Mesenchymal stem cell (in vitro differentiated cells and primary cell): ENCODE data around the gene OPCML.

ENCODE experiments used
- DNase-seq: peaks from one replicate; pipeline ENCODE4 v3.0.0-alpha.2; 2013
- H2AFZ ChIP-seq: one replicate; pipeline ENCODE4 v1.6.1; 2013; ENCODE audit warnings: low read depth, mild to moderate bottlenecking, control low read depth, inconsistent platforms, low read length, moderate library complexity
- H2AK5ac ChIP-seq: 2 replicates; pipeline ENCODE4 v1.6.1; 2013; ENCODE audit warnings: low read length, moderate library complexity, mild to moderate bottlenecking, inconsistent platforms; ENCODE audit not compliant: severe bottlenecking
- H2BK120ac ChIP-seq: one replicate; pipeline ENCODE4 v1.6.1; 2013; ENCODE audit warnings: low read depth, mild to moderate bottlenecking, inconsistent platforms, low read length, moderate library complexity
- H2BK12ac ChIP-seq, 2 experiments: one replicate each; pipeline ENCODE4 v1.6.1; 2013; ENCODE audit warnings: inconsistent platforms in 2 of 2, low read length in 2 of 2, mild to moderate bottlenecking in 2 of 2, moderate library complexity in 2 of 2, control low read depth in 1 of 2
- H2BK15ac ChIP-seq: one replicate; pipeline ENCODE4 v1.6.1; 2013; ENCODE audit warnings: mild to moderate bottlenecking, low read depth, inconsistent platforms; ENCODE audit not compliant: poor library complexity, severe bottlenecking
- H2BK5ac ChIP-seq: 2 replicates; pipeline ENCODE4 v1.6.1; 2013; ENCODE audit warnings: low read depth, mild to moderate bottlenecking, low read length, control low read depth, inconsistent platforms; ENCODE audit not compliant: poor library complexity, severe bottlenecking
- H3K14ac ChIP-seq, 2 experiments: one replicate each; pipeline ENCODE4 v1.6.1; 2013; ENCODE audit warnings: inconsistent platforms in 2 of 2, low read length in 2 of 2, control low read depth in 1 of 2, mild to moderate bottlenecking in 1 of 2, moderate library complexity in 1 of 2
- H3K18ac ChIP-seq, 2 experiments: one replicate each; pipeline ENCODE4 v1.6.1; 2013; ENCODE audit warnings: inconsistent platforms in 2 of 2, low read length in 2 of 2, control low read depth in 1 of 2, low read depth in 1 of 2, mild to moderate bottlenecking in 1 of 2
- H3K23ac ChIP-seq, 2 experiments: one replicate each; pipeline ENCODE4 v1.6.1; 2013; ENCODE audit warnings: inconsistent platforms in 2 of 2, low read length in 2 of 2, mild to moderate bottlenecking in 2 of 2, moderate library complexity in 2 of 2, control low read depth in 1 of 2
- H3K27ac ChIP-seq: 2 replicates; pipeline ENCODE4 v1.5.1; 2013; ENCODE audit warnings: mild to moderate bottlenecking, moderate library complexity, low read length, control low read depth, inconsistent platforms; ENCODE audit not compliant: poor library complexity, severe bottlenecking
- H3K27me3 ChIP-seq, 2 experiments: 2 replicates each; pipeline versions ENCODE4 v1.6.1 to v1.7.0; 2013; ENCODE audit warnings: low read length in 2 of 2, mild to moderate bottlenecking in 2 of 2, moderate library complexity in 2 of 2, control low read depth in 1 of 2, inconsistent platforms in 1 of 2; ENCODE audit not compliant: control insufficient read depth in 1 of 2, insufficient read depth in 1 of 2
- H3K36me3 ChIP-seq, 2 experiments: 2 replicates each; pipeline versions ENCODE4 v1.6.1 to v1.7.0; 2013; ENCODE audit warnings: low read length in 2 of 2, control low read depth in 1 of 2, inconsistent platforms in 1 of 2, low read depth in 1 of 2, mild to moderate bottlenecking in 1 of 2; ENCODE audit not compliant: insufficient read depth in 2 of 2, control insufficient read depth in 1 of 2
- H3K4ac ChIP-seq, 2 experiments: one replicate each; pipeline ENCODE4 v1.6.1; 2013; ENCODE audit warnings: inconsistent platforms in 2 of 2, low read length in 2 of 2, mild to moderate bottlenecking in 2 of 2, moderate library complexity in 2 of 2, control low read depth in 1 of 2, low read depth in 1 of 2
- H3K4me1 ChIP-seq: 2 replicates; pipeline ENCODE4 v1.6.1; 2013; ENCODE audit warnings: low read depth, low read length, control low read depth; ENCODE audit not compliant: control insufficient read depth, insufficient read depth
- H3K4me2 ChIP-seq: 2 replicates; pipeline ENCODE4 v1.6.1; 2013; ENCODE audit warnings: low read length, mild to moderate bottlenecking, inconsistent platforms; ENCODE audit not compliant: poor library complexity, severe bottlenecking
- H3K4me3 ChIP-seq, 2 experiments: 2 replicates each; pipeline versions ENCODE4 v1.5.1 to v1.7.0; 2013; ENCODE audit warnings: low read length in 2 of 2, mild to moderate bottlenecking in 2 of 2, control low read depth in 1 of 2, low read depth in 1 of 2; ENCODE audit not compliant: insufficient read depth in 1 of 2
- H3K79me1 ChIP-seq: replicated peaks from 2 replicates; pipeline ENCODE4 v1.6.1; 2013; ENCODE audit warnings: mild to moderate bottlenecking, control low read depth, low read length, inconsistent platforms; ENCODE audit not compliant: poor library complexity, severe bottlenecking
- H3K9ac ChIP-seq: 2 replicates; pipeline ENCODE4 v1.7.0; 2013; ENCODE audit warnings: mild to moderate bottlenecking, low read length, moderate library complexity
- H3K9me3 ChIP-seq: 2 replicates; pipeline ENCODE4 v1.7.0; 2013; ENCODE audit warnings: mild to moderate bottlenecking, low read length; ENCODE audit not compliant: control insufficient read depth
- H4K8ac ChIP-seq: one replicate; pipeline ENCODE4 v1.6.1; 2013; ENCODE audit warnings: inconsistent platforms, mild to moderate bottlenecking, low read length, moderate library complexity
- H4K91ac ChIP-seq: one replicate; pipeline ENCODE4 v1.6.1; 2013; ENCODE audit warnings: mild to moderate bottlenecking, low read length, inconsistent platforms
- WGBS: methylation state at CpG from one replicate; pipeline ENCODE4 v1.1.7; 2013; ENCODE audit warnings: mixed read lengths; 5-methylcytosine and 5-hydroxymethylcytosine counted together

OPCML gene

DNA sequence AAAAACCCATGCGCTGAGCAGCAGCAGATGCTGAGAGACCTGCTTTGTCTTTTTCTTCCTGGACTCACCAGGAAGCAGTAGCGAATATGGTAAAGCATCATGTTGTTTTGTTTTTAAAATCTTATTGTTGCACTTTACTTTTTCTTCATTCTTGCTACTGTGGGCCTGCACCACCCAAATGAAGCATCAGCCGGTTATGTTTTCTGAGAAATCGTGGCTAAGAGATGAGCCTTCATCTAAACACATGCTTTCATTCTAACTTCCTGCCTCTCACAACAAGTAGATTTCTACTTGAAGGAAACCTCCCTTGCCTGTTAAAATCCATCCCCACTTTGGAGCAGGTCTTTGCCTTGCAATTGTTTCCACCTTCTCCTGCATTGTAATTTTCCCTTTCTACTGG, 1136.0 kb downstream of the OPCML start:
- no peak overlapping the region for H3K4ac ChIP-seq
- no peak overlapping the region for H4K91ac ChIP-seq
- H3K27me3 ChIP-seq: peaks cover 16 to 35% of the 10 kb centered on the region in 2 experiments
- H3K14ac ChIP-seq: no peak overlapping the region
- H2BK5ac ChIP-seq: no peak overlapping the region
- H3K27ac ChIP-seq: no peak overlapping the region
- no peak overlapping the region for H3K9ac ChIP-seq
- no peak overlapping the region for H2BK12ac ChIP-seq
- H2BK120ac ChIP-seq: no peak overlapping the region
- no peak overlapping the region for H2AFZ ChIP-seq
- no peak for DNase-seq
- H3K4me1 ChIP-seq: no peaks in the 10 kb centered on the region
- H3K36me3 ChIP-seq: no peaks in the 10 kb centered on the region
- H3K4me3 ChIP-seq: no peak overlapping the region
- no peak overlapping the region for H2AK5ac ChIP-seq
- WGBS: 96% methylated on average over 3 of the region's 4 CpGs
- no peak overlapping the region for H3K18ac ChIP-seq
- no peak overlapping the region for H2BK15ac ChIP-seq
- H3K79me1 ChIP-seq: no peaks in the 10 kb centered on the region
- H4K8ac ChIP-seq: no peak overlapping the region
- no peak overlapping the region for H3K4me2 ChIP-seq
- no peaks in the 10 kb centered on the region for H3K9me3 ChIP-seq
- no peak overlapping the region for H3K23ac ChIP-seq

DNA sequence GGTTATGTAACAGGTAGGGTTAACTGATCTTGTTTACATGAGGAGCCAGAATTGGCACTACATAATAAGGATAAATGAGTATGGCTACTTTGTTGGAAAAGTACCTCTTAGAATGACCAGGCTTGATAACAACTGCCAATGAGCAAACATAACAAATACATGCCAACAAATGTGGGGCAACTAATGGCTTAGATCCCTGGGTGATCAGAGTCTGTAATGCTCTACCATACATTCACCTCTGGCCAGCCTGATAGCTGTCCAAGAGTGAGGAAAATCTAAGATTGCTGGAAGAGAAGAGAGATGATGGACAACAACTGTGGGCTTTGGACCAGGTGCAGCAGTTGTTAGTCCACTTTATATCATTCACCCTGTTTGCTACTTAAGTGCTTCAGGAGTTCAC, 1136.9 kb downstream of the OPCML start:
- no peak overlapping the region for H3K18ac ChIP-seq
- H3K27ac ChIP-seq: no peak overlapping the region
- no peak overlapping the region for H3K4ac ChIP-seq
- H2AFZ ChIP-seq: no peak overlapping the region
- no peak overlapping the region for H3K23ac ChIP-seq
- H2BK120ac ChIP-seq: no peak overlapping the region
- H3K14ac ChIP-seq: no peak overlapping the region
- no peaks in the 10 kb centered on the region for H3K4me1 ChIP-seq
- H2BK15ac ChIP-seq: no peak overlapping the region
- H3K9me3 ChIP-seq: no peaks in the 10 kb centered on the region
- no peak for DNase-seq
- no peak overlapping the region for H3K4me3 ChIP-seq
- H4K91ac ChIP-seq: no peak overlapping the region
- H4K8ac ChIP-seq: no peak overlapping the region
- H3K9ac ChIP-seq: no peak overlapping the region
- H2BK5ac ChIP-seq: no peak overlapping the region
- H3K27me3 ChIP-seq: peaks cover 13 to 26% of the 10 kb centered on the region in 2 experiments
- H3K79me1 ChIP-seq: no peaks in the 10 kb centered on the region
- H3K4me2 ChIP-seq: no peak overlapping the region
- H2BK12ac ChIP-seq: no peak overlapping the region
- H3K36me3 ChIP-seq: no peaks in the 10 kb centered on the region
- no peak overlapping the region for H2AK5ac ChIP-seq

DNA sequence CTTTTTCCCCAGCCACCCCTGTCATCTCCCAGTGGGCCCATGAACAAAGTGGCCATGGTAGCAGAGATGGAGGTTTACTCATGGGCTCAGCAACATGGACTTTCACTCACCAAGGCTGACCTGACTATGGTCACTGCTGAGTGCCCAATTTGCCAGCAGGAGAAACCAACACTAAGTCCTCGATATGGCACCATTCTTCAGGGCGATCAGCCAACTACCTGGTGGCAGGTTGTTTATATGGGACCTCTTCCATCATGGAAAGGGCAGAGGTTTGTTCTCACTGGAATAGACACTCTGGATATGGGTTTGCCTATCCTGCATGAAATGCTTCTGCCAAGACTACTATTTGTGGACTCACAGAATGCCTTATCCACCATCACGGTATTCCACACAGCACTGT, 1152.8 kb downstream of the OPCML start:
- H3K4me3 ChIP-seq: no peak overlapping the region
- H4K91ac ChIP-seq: no peak overlapping the region
- H3K27me3 ChIP-seq: no peaks in the 10 kb centered on the region
- no peak overlapping the region for H3K9ac ChIP-seq
- no peak overlapping the region for H2BK12ac ChIP-seq
- H2AK5ac ChIP-seq: no peak overlapping the region
- H3K18ac ChIP-seq: no peak overlapping the region
- no peak overlapping the region for H3K4ac ChIP-seq
- no peak overlapping the region for H3K14ac ChIP-seq
- H3K27ac ChIP-seq: no peak overlapping the region
- no peak overlapping the region for H3K23ac ChIP-seq
- H3K4me2 ChIP-seq: no peak overlapping the region
- no peak overlapping the region for H4K8ac ChIP-seq
- DNase-seq: no peak
- H3K9me3 ChIP-seq: peaks cover 10% of the 10 kb centered on the region
- no peak overlapping the region for H2BK15ac ChIP-seq
- no peak overlapping the region for H2BK5ac ChIP-seq
- no peaks in the 10 kb centered on the region for H3K36me3 ChIP-seq
- H3K79me1 ChIP-seq: no peaks in the 10 kb centered on the region
- H3K4me1 ChIP-seq: no peaks in the 10 kb centered on the region
- no peak overlapping the region for H2AFZ ChIP-seq
- no peak overlapping the region for H2BK120ac ChIP-seq
- 82% methylated on average over 3 of the region's 3 CpGs for WGBS

GRCh38 chr11:132373405-132374143, 1158.7 kb downstream of the OPCML start:
- Histone ChIP-seq H3K4me2 (no peak overlapping the region), H3K4me1 (no peaks in the 10 kb centered on the region), H2AFZ (no peak overlapping the region), H4K8ac (no peak overlapping the region), H3K18ac (no peak overlapping the region), H3K4me3 (no peak overlapping the region), H3K36me3 (no peaks in the 10 kb centered on the region), H3K27me3 (peaks cover 0 to 9% of the 10 kb centered on the region in 2 experiments), H3K4ac (no peak overlapping the region), H2BK120ac (no peak overlapping the region), H3K9me3 (no peaks in the 10 kb centered on the region), H2BK12ac (no peak overlapping the region), H4K91ac (no peak overlapping the region), H3K27ac (no peak overlapping the region), H2AK5ac (no peak overlapping the region), H2BK15ac (no peak overlapping the region), H3K79me1 (no peaks in the 10 kb centered on the region), H2BK5ac (no peak overlapping the region), H3K23ac (no peak overlapping the region), H3K14ac (no peak overlapping the region), H3K9ac (no peak overlapping the region)
- peak; percentile 0 for DNase-seq
- WGBS: 86% methylated on average over 2 of the region's 4 CpGs
